Activated CD8-positive, alpha-beta memory T cell treated with anti-CD3 and anti-CD28 coated beads for 24 hours (primary cell): ENCODE data around the gene NUTF2.
A peak's percentile ranks its signal among the peaks of the same experiment; 100 is the strongest.
"Not testable (repeated sequence)": the region's sequence is repeated elsewhere in the genome, so short reads cannot be mapped to it uniquely, and the experiment has no call there.

Experiments
- DNase-seq: peaks from one replicate; pipeline ENCODE4 v3.0.0-alpha.2; 2020

Gene NUTF2

DNA sequence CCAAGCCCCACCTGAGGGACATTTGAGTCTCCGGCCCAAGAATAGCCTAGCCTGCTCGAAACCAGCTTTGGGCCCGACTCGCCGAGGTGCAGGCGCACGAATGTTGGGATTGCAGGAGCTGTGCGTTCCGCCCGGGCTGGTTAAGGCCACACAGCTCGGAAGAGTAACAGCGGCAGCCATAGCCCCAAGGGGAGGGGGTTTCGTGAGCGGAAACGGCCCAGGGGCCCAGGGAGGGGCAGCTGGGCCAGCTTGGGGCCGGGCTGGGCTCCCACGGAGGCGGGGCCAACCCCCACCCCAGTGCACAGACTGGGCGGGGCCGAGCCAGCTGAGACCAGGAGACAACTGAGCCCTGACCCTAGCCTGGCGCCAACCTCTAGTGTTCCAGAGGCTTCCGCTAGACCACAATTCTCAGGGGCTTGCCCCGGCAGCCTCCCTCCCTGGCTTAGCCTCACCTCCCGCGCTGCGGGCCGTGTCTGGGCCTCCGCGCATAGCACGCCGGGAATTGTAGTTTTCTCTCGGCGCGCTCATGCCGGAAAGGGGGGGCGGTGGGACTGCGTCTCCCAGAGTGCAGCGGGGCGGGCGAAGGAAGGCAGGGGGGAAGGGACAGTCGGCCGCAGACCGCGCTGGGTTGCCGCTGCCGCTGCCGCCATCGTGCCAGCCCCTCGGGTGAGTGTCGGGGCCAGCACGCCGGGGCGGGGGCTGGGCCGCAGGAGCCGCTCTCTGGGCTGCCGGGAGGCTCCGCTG lies at the start of gene NUTF2:
Gene NUTF2, plus strand, starts transcription at position 614 of the 744 bp plus-strand sequence. CDS start 18,198 bp downstream, outside the sequence.
- DNase-seq = peak; percentile 98

DNA sequence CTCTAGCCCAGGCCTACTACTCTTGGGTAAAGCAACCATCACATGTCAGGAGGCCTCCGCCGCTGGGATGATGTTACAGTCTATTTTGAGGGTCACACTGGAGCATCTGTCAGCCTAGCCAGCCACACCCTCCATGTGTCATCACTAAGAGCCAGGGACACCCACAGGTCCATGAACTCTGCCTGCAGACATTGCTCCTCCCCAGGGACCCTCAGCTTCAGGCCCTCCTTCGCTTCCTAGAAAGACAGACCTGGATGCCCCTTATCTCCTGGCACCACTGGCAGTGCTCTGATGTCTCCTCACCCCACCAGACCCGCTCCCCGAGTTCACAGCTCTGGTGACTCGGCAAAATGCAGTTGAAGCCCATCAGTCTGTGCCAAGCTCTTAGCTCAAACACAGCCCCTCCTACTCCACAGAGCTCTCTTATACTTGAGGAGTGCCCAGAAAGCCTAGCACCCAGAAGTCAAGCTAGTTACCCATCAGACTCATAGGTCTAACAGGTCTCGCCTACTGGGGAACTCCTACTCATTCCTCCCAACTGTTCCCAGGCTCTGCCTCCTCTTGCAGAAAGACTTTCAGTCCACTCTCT lies 46.3 kb upstream of the NUTF2 start:
- no peak for DNase-seq

DNA sequence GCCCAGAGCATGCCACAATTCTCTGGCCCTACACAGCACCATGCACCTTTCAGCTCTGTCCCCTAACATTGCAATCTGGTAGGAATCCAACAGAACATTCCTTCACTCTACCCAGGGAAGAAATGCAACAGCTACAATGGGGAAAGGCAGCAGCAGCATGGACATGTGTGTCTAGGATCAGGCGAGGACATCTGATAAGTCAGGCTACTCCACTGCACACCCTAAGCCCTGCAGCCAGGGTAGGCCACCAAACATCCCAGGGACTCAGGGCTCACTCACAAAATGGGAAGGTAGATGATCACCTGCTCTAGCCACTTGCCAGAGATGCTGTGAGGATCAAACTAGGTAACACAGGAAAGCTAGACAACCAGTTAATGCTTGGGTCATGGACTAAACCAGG lies 45.5 kb upstream of the NUTF2 start:
- DNase-seq = no peak

DNA sequence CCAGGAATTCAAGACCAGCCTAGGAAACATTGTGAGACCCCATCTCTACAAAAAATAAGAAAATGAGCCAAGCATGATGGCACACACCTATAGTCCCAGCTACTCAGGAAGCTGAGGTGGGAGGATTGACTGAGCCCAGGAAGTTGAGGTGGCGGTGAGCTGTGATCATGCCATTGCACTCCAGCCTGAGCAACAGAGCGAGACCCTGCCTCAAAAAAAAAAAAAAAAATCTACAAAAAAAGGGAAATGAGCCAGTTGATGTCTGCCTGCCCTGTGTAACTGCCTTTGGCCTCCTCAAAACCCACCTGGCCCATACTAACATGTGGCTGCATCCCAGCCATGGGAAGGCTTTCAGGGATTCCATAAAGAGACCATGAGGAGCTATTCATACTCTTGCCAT lies 44.9 kb upstream of the NUTF2 start:
- DNase-seq = no peak

DNA sequence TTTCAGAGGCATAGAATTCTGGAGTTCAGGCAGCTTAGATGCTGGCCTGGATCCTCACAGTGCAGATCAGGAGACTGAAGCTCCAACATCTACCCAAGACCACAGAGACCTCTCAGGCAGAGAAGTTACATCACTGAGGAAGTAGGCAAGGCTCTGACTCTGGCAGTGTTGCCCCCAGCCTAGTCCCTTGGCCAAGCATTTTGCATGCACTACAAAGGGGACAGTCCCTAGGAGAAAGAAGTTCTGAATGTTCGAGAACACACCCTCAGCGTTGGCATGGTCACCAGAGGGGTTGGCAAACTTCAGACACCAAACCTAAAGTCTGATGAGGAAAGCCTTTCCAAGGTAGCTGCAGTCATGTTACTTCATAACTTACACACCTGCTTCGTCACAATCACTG lies 42.8 kb upstream of the NUTF2 start:
- no peak for DNase-seq

DNA sequence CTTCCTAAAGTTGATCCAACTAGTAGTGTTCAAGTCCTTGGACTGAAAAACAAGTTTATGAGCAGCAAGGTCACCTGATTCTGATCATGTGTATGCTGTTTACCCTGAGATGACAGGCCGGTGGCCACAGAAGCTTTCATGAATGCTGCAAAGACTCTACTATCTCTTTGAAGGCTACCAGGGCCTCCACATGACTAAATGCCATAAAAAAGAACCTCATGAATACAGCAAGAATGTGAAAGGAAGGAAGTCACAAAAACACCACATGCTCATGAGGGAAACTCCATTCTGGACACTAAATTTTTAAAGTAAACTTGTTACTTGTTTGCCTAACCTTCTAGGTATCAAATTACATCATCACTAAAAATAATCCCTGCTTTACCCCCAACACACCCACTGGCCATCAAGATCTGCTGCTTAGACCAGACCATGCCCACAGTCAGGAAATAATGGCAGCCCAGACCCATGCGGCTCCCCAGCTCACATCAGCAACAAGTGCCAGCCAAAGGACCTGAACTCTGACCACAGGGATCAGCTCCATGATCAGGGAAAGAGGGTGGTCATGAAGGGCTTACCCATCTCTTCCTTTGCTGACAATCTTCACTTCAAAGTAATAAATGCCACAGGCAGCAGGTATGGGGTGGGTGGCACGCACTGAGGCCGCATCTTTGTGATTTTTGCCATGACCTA lies 41.7 kb upstream of the NUTF2 start:
- DNase-seq = no peak

DNA sequence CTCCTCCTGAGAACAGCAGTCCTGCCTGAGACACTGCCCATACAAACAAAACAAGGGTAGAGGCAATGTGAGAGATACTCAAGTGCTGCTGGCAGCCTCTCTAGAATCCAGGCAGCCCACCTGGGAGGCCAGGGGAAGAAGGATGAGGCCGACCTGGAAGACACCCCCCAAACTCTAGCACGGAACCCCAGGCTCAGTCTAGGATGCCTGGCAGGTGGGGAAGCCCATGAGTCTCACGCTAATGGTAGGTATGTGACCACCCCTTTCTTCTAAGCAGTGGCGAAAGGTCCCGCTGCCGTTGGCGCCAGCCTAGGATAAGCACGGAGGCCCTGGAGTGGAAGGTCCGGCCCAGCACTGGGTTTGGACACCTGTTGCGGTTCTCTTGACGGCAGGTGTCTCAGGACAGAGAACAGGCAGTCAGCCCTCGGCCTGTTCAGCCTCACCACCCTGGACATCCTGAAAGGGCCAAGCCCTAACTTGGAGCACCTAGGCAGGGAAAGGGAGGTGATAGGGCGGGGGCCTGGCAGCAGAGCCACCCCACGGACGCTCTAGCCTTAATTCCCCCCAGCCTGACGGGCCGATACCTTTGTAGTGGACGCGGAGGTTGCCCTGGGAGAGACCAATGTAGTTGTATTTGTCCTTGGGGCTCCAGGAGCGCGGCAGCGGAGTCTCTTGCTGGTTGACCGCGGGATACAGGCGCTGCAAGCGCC lies 40.9 kb upstream of the NUTF2 start:
- DNase-seq = no peak

DNA sequence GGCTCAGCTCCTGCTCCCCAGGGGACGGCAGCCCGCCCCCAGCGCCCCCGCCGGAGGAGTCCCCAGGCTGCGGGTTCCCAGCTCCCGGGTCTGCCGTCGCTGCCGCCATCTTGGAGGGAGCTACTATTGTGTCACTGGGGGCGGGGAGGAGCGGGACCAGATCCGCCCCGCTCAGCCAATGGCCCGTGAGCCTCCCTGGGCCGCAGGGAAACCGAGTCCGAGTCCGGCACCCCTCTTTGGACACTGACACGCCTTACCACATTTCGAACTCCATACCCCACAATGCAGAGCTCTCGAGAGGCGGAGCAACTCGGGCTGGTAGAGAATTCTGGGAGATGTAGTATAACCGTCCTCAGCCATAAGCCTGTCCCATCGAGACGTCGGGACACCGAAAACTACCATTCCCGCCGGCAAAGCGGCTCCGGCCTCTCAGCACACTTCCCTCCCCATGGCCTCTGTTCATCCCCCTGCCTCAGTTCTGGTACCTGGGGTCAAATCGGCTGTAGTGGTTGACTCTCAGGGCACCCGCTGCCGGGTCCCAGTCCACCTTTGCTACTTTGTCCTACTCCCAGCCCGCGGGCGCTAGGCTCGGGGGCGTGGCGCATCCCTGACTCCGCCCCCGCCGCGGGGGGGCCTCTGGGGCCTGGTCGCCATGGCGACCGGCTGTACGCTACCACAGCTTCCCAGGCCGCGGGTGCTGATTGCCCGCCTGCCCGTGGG lies 40.1 kb upstream of the NUTF2 start, which contains the start of the genes RANBP10 and TSNAXIP1:
Gene RANBP10, minus strand, starts transcription at position 133 of the 720 bp plus-strand sequence. Its CDS starts 24 bp downstream, at position 109.
Gene TSNAXIP1, plus strand, starts transcription at position 462 of the 720 bp plus-strand sequence. CDS start 261 bp downstream, outside the sequence.
- DNase-seq = peak; percentile 96

DNA sequence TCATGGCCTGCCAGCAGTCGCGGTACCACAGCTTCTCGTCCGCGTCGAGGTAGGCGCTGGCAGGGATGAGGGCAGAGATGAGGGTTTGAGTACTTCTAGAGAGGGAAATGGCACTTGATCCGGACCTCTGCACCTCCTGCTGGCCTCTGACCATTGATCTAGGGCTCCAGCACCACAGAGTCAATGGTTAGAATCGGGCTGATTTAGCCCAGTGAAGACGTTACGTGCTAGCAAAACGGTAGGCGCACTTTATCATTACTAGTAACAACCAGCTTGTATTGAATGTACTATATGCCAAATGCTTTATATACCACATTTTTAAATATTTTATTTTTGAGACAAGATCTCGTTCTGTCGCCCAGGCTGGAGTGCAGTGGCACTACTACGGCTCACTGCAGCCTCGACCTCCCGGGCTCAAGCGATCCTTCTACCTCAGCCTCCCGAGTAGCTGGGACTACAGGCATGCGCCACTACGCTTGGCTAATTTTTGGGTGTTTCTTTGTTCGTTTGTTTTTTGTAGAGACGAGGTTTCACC lies 39.5 kb upstream of the NUTF2 start:
- DNase-seq = no peak

DNA sequence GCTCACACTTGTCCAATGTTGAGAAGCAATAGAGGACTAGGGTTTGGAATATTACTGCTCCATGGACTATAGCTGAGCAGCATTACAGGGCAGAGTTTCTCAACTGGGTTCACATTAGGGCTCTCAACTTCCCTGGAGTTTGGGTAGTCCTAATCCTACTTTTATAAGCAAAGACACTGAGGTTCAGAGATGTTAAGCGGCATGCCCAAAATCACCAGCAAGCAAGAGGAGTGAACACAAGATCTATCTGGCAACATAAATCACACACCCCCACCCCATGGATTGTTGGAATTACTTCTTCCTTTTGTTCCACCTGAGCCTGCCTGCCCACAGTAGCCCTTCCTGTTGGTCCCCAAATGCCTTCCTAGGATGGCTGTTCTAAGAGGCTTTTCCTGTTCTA lies 34.8 kb upstream of the NUTF2 start:
- no peak for DNase-seq

DNA sequence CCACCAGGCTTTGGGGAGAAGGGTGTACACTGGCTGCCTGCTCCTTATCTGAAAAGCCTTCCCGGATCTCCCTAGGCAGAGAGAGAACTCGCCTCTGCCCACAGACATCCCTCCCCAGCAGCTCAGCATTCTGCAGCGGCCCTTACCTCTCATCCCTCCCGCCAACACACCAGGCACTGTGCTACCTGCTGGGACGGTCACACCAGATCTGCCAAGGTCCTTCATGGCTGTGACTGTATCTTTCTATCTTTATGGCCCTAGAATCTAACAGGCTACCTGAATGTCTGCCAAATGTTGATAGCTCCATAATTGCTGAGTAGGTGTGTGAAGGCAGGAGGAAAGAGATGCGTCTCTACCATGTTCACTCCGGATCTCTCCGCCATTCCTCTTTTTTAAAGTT lies 32.2 kb upstream of the NUTF2 start:
- no peak for DNase-seq

DNA sequence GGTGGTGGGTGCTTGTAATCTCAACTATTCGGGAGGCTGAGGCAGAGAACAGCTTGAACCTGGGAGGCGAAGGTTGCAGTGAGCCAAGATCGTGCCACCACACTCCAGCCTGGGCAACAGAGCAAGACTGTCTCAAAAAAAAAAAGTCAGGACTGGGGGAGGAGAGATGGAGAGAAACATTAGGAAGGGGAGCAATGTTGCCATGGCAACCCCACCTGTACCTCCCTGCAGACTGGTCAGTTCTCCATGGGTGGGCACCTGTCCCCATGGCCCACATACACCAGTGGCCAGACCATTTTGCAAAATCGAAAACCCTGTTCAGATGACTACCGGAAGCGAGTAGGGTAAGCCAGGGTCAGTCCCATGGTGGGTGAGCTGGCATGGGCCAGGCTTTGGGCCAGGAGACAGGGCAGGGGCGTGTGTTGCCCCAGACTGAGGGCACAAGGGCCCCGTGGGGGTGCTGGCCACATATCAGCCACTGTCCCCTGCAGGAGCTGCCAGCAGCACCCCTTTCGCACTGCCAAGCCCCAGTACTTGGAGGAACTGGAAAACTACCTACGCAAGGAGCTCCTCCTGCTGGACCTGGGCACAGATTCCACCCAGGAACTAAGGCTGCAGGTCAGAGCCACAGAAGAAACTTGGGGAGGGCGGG lies 26.0 kb upstream of the NUTF2 start:
- no peak for DNase-seq

DNA sequence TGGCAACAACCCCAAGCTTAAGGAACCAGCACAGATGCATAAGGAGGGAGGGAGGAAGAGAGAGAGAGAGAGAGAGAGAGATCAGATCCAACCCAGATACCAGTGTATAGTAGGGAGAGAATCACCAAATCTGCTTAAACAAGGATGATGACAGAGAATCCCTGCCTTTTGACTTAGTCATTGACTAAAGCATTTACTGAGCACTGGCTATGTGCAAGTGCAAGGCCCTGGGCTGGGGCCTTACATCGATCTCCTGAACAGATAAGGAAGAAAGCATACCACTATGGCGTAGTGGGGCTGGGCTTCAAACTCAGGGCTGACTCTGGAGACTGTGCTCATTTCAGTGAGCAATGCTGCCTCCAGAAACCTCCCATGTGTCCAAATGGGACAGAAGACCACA lies 24.2 kb upstream of the NUTF2 start:
- DNase-seq = no peak

DNA sequence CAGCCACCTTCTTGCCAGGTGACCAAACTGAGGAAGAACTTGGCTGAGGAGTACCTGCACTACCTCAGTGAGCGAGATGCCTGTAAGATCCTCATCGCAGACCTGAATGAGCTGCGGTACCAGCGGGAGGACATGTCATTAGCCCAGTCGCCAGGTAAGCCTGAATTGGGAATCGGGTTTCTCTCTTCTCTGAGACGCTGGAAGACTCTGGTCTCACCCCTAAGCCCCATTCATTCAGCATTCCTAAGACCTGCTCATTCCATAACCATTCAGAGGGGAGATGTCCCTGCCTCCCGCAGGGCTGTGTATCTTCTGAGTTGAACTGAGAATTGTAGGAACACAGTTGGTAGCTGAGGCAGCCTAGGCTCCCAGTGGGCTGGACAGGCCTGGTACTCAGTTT lies 21.6 kb upstream of the NUTF2 start:
- no peak for DNase-seq

DNA sequence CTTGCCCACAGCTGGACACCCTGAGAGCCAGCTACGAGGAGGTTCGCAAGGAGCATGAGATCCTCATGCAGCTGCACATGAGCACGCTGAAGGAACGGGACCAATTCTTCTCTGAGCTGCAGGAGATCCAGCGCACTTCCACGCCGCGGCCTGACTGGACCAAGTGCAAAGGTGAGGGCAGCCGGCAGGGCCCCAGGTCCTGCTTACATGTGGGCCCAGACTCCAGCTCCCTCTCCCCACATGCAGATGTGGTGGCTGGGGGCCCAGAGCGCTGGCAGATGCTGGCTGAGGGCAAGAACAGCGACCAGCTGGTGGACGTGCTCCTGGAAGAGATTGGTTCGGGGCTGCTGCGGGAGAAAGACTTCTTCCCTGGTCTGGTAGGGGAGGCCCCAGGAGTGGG lies 20.8 kb upstream of the NUTF2 start:
- no peak for DNase-seq

DNA sequence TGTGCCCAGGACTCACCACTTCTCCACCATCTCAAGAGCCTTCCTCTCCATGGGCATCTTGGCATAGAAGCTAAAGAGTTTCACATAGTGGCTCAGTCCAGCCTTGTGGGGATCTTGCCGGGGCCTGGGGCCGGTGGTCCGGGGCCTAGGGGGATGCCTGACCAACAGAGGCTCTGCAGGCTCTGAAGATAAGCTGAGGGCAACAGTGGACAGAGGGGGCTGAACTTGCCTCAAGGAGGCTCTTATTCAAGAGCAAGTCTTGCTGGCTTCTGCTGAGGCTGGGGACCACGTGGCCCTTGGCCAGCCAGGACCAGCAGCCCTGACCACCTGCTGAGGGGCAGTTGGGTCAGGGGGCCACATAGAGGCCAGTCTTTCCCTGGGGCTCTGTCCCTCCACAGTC lies 18.1 kb upstream of the NUTF2 start:
- DNase-seq = no peak

DNA sequence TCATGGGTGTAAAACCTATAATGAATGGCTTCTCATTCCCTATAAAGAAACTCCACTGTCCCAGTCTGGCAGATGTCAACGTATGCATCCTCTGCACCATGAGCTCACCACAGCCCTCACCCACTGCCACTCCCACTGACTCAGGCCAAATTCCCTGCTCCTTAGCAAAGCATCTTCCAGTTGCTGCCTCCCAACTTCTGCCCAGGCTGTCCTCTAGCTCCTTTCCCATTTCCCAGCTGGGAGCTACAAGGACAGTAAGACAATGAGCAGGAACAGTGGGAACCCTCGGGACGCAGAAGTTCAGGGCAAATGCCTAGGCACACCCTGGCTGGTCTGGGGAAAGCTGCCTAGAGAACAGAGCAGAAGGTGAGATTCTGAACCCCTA lies 13.7 kb upstream of the NUTF2 start:
- DNase-seq = no peak

DNA sequence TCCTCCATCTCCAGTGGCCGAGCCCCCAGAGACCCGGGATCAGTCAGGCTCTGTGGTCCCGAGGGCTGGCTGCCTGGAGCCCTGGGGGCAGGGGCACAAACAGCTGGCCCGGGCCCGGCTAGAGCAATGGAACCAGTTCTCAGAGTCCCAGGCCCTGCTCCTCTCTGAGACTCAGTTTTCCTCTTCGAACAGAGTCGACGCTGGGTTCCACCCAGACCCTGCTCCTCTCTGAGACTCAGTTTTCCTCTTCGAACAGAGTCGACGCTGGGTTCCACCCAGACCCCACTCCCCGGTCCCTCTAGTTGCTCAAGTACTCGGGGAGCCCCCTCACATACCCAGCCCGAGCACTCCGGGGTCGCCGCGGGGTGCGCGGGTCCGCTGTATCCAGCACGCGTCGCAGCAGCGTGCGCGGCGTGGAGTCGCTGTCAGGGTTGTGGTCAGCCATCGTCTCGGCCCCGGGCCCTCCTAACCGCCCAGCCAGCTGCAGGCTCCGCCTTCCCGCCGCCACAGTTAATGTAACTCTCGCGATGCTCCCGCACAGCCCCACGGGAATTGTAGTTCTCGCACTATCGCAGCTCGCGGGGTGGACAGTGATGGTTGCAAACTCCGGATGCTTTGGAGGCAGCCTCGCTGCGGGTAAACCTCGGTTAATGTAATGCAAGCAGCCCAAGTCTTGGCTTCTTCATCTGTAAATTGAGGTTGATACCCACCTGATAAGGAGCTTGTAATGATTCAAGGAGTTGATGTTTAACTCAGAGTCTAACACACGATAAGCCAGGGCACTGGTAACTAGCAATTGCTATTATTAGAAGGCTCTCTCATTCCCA lies 13.1 kb upstream of the NUTF2 start:
- DNase-seq = peak; percentile 97

DNA sequence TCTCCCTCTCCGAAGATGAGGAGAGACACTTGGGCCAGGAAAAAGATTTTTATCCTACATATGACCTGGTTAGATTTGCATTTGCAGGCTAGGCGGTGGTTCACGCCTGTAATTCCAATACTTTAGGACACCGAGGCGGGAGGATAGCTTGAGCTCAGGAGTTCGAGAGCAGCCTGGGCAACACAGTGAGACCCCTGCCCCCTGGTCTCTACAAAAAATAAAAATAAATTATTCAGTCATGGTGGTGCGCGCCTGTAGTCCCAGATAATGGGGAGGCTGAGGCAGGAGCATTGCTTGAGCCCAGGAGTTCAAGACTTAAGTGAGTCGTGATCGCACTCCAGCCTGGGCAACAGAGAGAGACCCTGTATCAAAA lies 12.5 kb upstream of the NUTF2 start:
- no peak for DNase-seq

DNA sequence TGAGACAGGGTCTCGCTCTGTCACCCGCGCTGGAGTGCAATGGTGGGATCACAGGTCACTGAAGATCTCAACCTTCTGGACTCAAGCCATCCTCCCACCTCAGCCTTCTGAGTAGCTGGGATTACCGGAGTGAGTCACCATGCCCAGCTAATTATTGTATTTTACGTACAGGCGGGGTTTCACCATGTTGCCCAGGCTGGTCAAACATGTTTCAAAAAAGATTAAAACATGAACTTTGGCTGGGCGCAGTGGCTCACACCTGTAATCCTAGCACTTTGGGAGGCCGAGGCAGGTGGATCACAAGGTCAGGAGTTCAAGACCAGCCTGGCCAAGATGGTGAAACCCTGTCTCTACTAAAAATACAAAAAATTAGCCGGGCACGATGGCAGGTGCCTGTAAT lies 9.5 kb upstream of the NUTF2 start:
- not testable (repeated sequence) for DNase-seq

DNA sequence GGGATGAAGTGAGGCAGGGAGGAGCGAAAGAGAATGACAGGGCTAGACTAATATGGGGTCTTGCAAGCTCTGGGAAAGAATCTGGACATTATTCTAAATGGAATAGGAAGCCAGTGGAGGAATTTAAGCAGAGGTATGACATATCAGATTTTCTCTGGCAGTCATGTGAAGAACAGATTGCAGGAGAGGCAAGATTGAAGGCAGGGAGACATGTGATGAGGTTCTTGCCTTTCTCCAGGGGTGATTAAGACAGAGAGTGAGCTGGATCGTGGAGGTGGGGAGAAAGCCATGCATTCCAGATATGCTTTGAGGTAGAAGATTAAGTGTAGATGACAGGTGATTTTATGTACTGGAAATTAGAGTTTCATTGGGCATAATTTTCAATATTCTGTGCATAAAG lies 8.9 kb upstream of the NUTF2 start:
- DNase-seq = no peak
